Lower lobe of right lung (tissue), 2 donors: ENCODE results near the gene CHD9NB. TPM values are rescaled to one million over a fixed set of nuclear protein-coding genes. Genes with fewer than 3 reads are reported as not detected.

Source experiments
- ATAC-seq, 2 donors: fragments of 200-7000 bp; cut with Tn5 transposase; one replicate each; pipeline ENCODE4 v1.9.1; 2020 to 2022; ENCODE audit warnings: mild to moderate bottlenecking in 2 of 2, moderate library complexity in 2 of 2
- DNase-seq: peaks from one replicate; pipeline ENCODE4 v3.0.0-alpha.2; 2020
- H3K27ac ChIP-seq: fragments of 200-600 bp; one replicate; pipeline ENCODE4 v1.8.0; 2022
- H3K27me3 ChIP-seq: fragments of 200-600 bp; one replicate; pipeline ENCODE4 v1.8.0; 2022; ENCODE audit warnings: low read depth
- H3K36me3 ChIP-seq: fragments of 200-600 bp; one replicate; pipeline ENCODE4 v1.8.0; 2022; ENCODE audit warnings: mild to moderate bottlenecking
- H3K4me1 ChIP-seq: fragments of 200-600 bp; one replicate; pipeline ENCODE4 v1.8.0; 2022
- H3K4me3 ChIP-seq: fragments of 200-600 bp; one replicate; pipeline ENCODE4 v1.8.0; 2022; ENCODE audit warnings: mild to moderate bottlenecking
- H3K9me3 ChIP-seq: fragments of 200-600 bp; one replicate; pipeline ENCODE4 v1.8.0; 2022
- CTCF ChIP-seq: fragments of 200-600 bp; IDR thresholded peaks from one replicate; pipeline ENCODE4 v1.8.0; 2022; ENCODE audit warnings: antibody characterized with exemption, mild to moderate bottlenecking
- intact Hi-C: fragments of 100-400 bp; cut with DNase I; formaldehyde crosslinking; loops from one replicate; pipeline ENCODE4 v1.11.0; 2022
- total RNA-seq: library from RNA; stranded (reverse); fragmentation: NEBNext Ultra II Directional; extraction: Animal tissue kit (Norgen Biotek cat#: 25700); gene quantifications from one replicate; pipeline ENCODE4 v1.2.1, GENCODE V29; 2021
- donor health status: DM: no; HTN: yes; CAD: no; lungs with severe emphysema.

Gene CHD9NB
- total RNA-seq, 1 donor from 2014 or later = 12.4 TPM

GRCh38 chr16:53061256-53061655, 8.6 kb upstream of the CHD9NB start:
- H3K27me3 ChIP-seq = no peaks in the 10 kb centered on the region
- H3K36me3 ChIP-seq = no peaks in the 10 kb centered on the region
- peaks cover 64% of the 10 kb centered on the region for H3K4me1 ChIP-seq
- no peak for TF ChIP-seq CTCF
- DNase-seq (no peak), ATAC-seq (no peak)
- intact Hi-C loops = no loop called here
- H3K9me3 ChIP-seq = no peaks in the 10 kb centered on the region
- H3K4me3 ChIP-seq = no peak overlapping the region
- H3K27ac ChIP-seq = no peak overlapping the region

- Histone ChIP-seq H3K4me3 (no peak overlapping the region), H3K9me3 (no peaks in the 10 kb centered on the region), H3K27ac (no peak overlapping the region), H3K27me3 (no peaks in the 10 kb centered on the region), H3K36me3 (no peaks in the 10 kb centered on the region), H3K4me1 (peaks cover 57% of the 10 kb centered on the region)
- DNase-seq (no peak), ATAC-seq (no peak)
- intact Hi-C loops = no loop called here
- TF ChIP-seq CTCF = no peak
Observed at GRCh38 chr16:53059672-53060071, 7.0 kb upstream of the CHD9NB start.

DNA sequence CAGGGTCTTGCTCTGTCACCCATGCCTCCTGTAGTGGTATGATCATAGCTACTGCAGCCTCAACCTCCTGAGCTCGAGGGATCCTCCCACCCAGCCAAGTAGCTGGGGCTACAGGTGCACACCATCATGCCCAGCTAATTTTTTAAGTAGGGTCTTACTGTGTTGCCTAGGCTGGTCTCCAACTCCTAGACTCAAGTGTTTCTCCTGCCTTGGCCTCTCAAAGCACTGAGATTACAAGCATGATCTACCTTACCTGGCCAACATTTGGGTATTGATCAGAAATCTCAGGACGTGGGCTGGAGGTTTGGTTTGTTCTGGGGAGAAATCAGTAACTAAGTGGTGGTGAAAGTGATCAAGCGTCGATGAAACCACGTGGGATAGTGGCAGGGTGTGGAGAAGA, 6.2 kb upstream of the CHD9NB start:
- no peak overlapping the region for H3K27ac ChIP-seq
- TF ChIP-seq CTCF = no peak
- H3K9me3 ChIP-seq = no peaks in the 10 kb centered on the region
- H3K4me3 ChIP-seq = no peak overlapping the region
- DNase-seq = no peak
- peaks cover 56% of the 10 kb centered on the region for H3K4me1 ChIP-seq
- intact Hi-C loops = no loop called here
- H3K36me3 ChIP-seq = no peaks in the 10 kb centered on the region
- no peak for ATAC-seq
- no peaks in the 10 kb centered on the region for H3K27me3 ChIP-seq

DNA sequence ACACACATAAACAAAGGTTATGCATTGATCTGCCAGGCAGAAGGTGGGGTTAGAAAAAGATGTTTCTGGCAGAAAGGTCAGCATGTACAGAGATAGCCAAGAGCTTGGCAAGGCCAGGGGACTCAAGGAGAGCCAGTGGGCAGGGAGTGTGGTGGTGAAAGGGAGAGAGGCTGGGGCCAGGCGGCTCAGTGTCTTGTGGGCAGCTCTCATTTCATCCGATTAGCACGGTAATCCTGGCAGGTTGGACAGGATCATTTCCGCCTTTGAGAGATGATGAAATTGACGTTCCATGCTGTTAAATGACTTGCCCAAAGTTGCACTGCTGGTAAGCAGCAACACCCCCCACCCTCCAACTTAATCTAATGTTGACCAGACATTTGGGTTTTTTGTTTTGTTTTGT, 5.7 kb upstream of the CHD9NB start:
- H3K9me3 ChIP-seq = no peaks in the 10 kb centered on the region
- ATAC-seq = no peak
- H3K36me3 ChIP-seq = no peaks in the 10 kb centered on the region
- peaks cover 55% of the 10 kb centered on the region for H3K4me1 ChIP-seq
- no peak overlapping the region for H3K4me3 ChIP-seq
- TF ChIP-seq CTCF = no peak
- H3K27me3 ChIP-seq = no peaks in the 10 kb centered on the region
- intact Hi-C loops = no loop called here
- H3K27ac ChIP-seq = no peak overlapping the region
- DNase-seq = no peak

GRCh38 chr16:53057658-53058057, 5.0 kb upstream of the CHD9NB start:
- Histone ChIP-seq H3K9me3 (no peaks in the 10 kb centered on the region), H3K27ac (no peak overlapping the region), H3K36me3 (no peaks in the 10 kb centered on the region), H3K4me1 (peaks cover 55% of the 10 kb centered on the region), H3K27me3 (no peaks in the 10 kb centered on the region), H3K4me3 (no peak overlapping the region)
- no peak for DNase-seq
- TF ChIP-seq CTCF = no peak
- no peak for ATAC-seq
- intact Hi-C loops = no loop called here

GRCh38 chr16:53056392-53056881, 3.7 kb upstream of the CHD9NB start:
- no peaks in the 10 kb centered on the region for H3K36me3 ChIP-seq
- H3K27me3 ChIP-seq = no peaks in the 10 kb centered on the region
- ATAC-seq = no peak
- H3K4me3 ChIP-seq = peak overlapping the region; percentile 86
- H3K9me3 ChIP-seq = no peaks in the 10 kb centered on the region
- no peak for TF ChIP-seq CTCF
- peaks cover 55% of the 10 kb centered on the region for H3K4me1 ChIP-seq
- no peak for DNase-seq
- H3K27ac ChIP-seq = peak overlapping the region; percentile 96
- intact Hi-C loops = no loop called here
